HCT116 (cell line): ENCODE results near the gene TTC36. TPM values are rescaled to one million over a fixed set of nuclear protein-coding genes. Genes with fewer than 3 reads are reported as not detected.
A peak's percentile ranks its signal among the peaks of the same experiment; 100 is the strongest.
"Not testable (repeated sequence)": the region's sequence is repeated elsewhere in the genome, so short reads cannot be mapped to it uniquely, and the experiment has no call there.

Experiments used
- ATAC-seq: fragments of 200-7000 bp; cut with Tn5 transposase; 2 replicates; pipeline ENCODE4 v1.9.1; 2020; ENCODE audit warnings: mild to moderate bottlenecking, moderate library complexity
- BruUV-seq: library from RNA; stranded (reverse); fragments of 400-500 nt; replicated peaks from 2 replicates; lab custom pipeline; 2021; lab: Mats Ljungman, UMichigan
- CTCF ChIA-PET: fragments of 300-600 bp; sonication (Branson Sonifier 250); formaldehyde crosslinking; loops from one replicate; lab custom pipeline; 2021; ENCODE audit warnings: antibody characterized with exemption; lab: Charles Lee
- POLR2A ChIA-PET: fragments of 300-600, 350-600 bp; sonication (Branson Sonifier 250); formaldehyde crosslinking; loops from one replicate; lab custom pipeline; 2021; ENCODE audit warnings: antibody characterized with exemption; lab: Charles Lee
- RAD21 ChIA-PET, 2 experiments: fragments of 300-600 bp; sonication (Branson Sonifier 250); formaldehyde crosslinking; loops; one replicate each; lab custom pipeline; 2023; ENCODE audit warnings: low total read pairs in 2 of 2; ENCODE audit not compliant: uncharacterized antibody in 2 of 2, unreplicated experiment in 2 of 2, low non-redundant PET in 1 of 2; lab: Charles Lee
- DNase-seq: peaks from one replicate; pipeline ENCODE4 v3.0.0-alpha.2; 2010; ENCODE audit warnings: low read depth, low spot score
- H2AFZ ChIP-seq: fragments of 200-600 bp; shearing (Covaris generic), sonication (generic); 2 replicates; pipeline ENCODE4 v1.6.1; 2017; ENCODE audit warnings: low read depth, mixed run types, mixed read lengths, antibody characterized with exemption, low read length; ENCODE audit not compliant: poor library complexity, severe bottlenecking
- H3K27ac ChIP-seq: 2 replicates; pipeline ENCODE4 v1.5.1; 2012; ENCODE audit warnings: low read depth, low read length
- H3K27me3 ChIP-seq: fragments of 200-600 bp; sonication (generic); 2 replicates; pipeline ENCODE4 v1.6.1; 2016; ENCODE audit warnings: mixed run types, low read length, mixed read lengths; ENCODE audit not compliant: insufficient read depth
- H3K36me3 ChIP-seq, 2 experiments: fragments of 200-500 bp in 1 of 2; fragments of 200-600 bp in 1 of 2; sonication (Bioruptor generic) in 1 of 2; sonication (generic) in 1 of 2; 2 replicates each; pipeline versions ENCODE4 v1.5.1 to v1.6.1; 2014 to 2016; ENCODE audit warnings: low read length in 2 of 2, inconsistent platforms in 1 of 2, mixed read lengths in 1 of 2, mixed run types in 1 of 2; ENCODE audit not compliant: insufficient read depth in 2 of 2, control insufficient read depth in 1 of 2
- H3K4me1 ChIP-seq, 2 experiments: fragments of 200-600 bp in 1 of 2; sonication (generic) in 1 of 2; 2 replicates each; pipeline versions ENCODE4 v1.5.1 to v1.6.1; 2012 to 2017; ENCODE audit warnings: low read length in 2 of 2, inconsistent platforms in 1 of 2, mild to moderate bottlenecking in 1 of 2, mixed read lengths in 1 of 2, mixed run types in 1 of 2, moderate library complexity in 1 of 2; ENCODE audit not compliant: insufficient read depth in 2 of 2, control insufficient read depth in 1 of 2
- H3K4me2 ChIP-seq: fragments of 200-600 bp; sonication (generic); 2 replicates; pipeline ENCODE4 v1.6.1; 2017; ENCODE audit warnings: mixed run types, low read length, mixed read lengths
- H3K4me3 ChIP-seq, 2 experiments: fragments of 200-600 bp in 1 of 2; sonication (generic) in 1 of 2; replicated peaks in 1 of 2; 2 replicates each; pipeline ENCODE4 v1.5.1; 2011 to 2016; ENCODE audit warnings: low read length in 2 of 2, control low read depth in 1 of 2, low read depth in 1 of 2, mild to moderate bottlenecking in 1 of 2, mixed read lengths in 1 of 2, mixed run types in 1 of 2
- H3K79me2 ChIP-seq: fragments of 200-600 bp; sonication (generic); 2 replicates; pipeline ENCODE4 v1.6.1; 2017; ENCODE audit warnings: mild to moderate bottlenecking, mixed run types, low read length, moderate library complexity, mixed read lengths; ENCODE audit not compliant: insufficient read depth
- H3K9ac ChIP-seq: fragments of 200-600 bp; sonication (generic); 2 replicates; pipeline ENCODE4 v1.6.1; 2016; ENCODE audit warnings: low read length, mixed read lengths
- H3K9me2 ChIP-seq: fragments of 200-600 bp; sonication (generic), shearing (Covaris generic); 2 replicates; pipeline ENCODE4 v1.6.1; 2017; ENCODE audit warnings: mixed run types, mild to moderate bottlenecking, moderate library complexity; ENCODE audit not compliant: insufficient read depth
- H3K9me3 ChIP-seq, 2 experiments: fragments of 200-500 bp in 1 of 2; fragments of 200-600 bp in 1 of 2; sonication (Bioruptor generic) in 1 of 2; sonication (generic) in 1 of 2; 2 replicates each; pipeline ENCODE4 v1.6.1; 2014 to 2017; ENCODE audit warnings: low read length in 2 of 2, mixed read lengths in 2 of 2, inconsistent platforms in 1 of 2, low read depth in 1 of 2, mild to moderate bottlenecking in 1 of 2, mixed run types in 1 of 2, moderate library complexity in 1 of 2; ENCODE audit not compliant: control insufficient read depth in 1 of 2, insufficient read depth in 1 of 2
- H4K20me1 ChIP-seq: fragments of 200-600 bp; sonication (generic), shearing (Covaris generic); 2 replicates; pipeline ENCODE4 v1.6.1; 2017; ENCODE audit warnings: mixed run types, mild to moderate bottlenecking, moderate library complexity; ENCODE audit not compliant: insufficient read depth
- ATF3 ChIP-seq: IDR thresholded peaks from 2 replicates; pipeline ENCODE4 v1.6.1; 2012
- EGR1 ChIP-seq: IDR thresholded peaks from 2 replicates; pipeline ENCODE4 v1.6.1; 2012; ENCODE audit warnings: low read depth
- ELF1 ChIP-seq: IDR thresholded peaks from 2 replicates; pipeline ENCODE4 v1.6.1; 2012; ENCODE audit warnings: low read depth, borderline replicate concordance
- EZH2phosphoT487 ChIP-seq: fragments of 200-600 bp; IDR thresholded peaks from 2 replicates; pipeline ENCODE4 v1.6.1; 2018; ENCODE audit warnings: antibody characterized with exemption, borderline replicate concordance
- POLR2A ChIP-seq: IDR thresholded peaks from 2 replicates; pipeline ENCODE4 v1.7.0; 2011; ENCODE audit warnings: borderline replicate concordance; ENCODE audit not compliant: insufficient read depth, insufficient read length; ENCODE audit errors: extremely low read depth
- POLR2AphosphoS5 ChIP-seq: IDR thresholded peaks from 2 replicates; pipeline ENCODE4 v1.6.1; 2011; ENCODE audit warnings: mild to moderate bottlenecking, low read depth, low read length, moderate library complexity
- SIN3A ChIP-seq: IDR thresholded peaks from 2 replicates; pipeline ENCODE4 v1.6.1; 2012; ENCODE audit warnings: low read depth
- TCF7L2 ChIP-seq: IDR thresholded peaks from 2 replicates; pipeline ENCODE4 v1.7.0; 2011; ENCODE audit warnings: borderline replicate concordance, inconsistent platforms; ENCODE audit not compliant: insufficient read depth, insufficient read length; ENCODE audit errors: extremely low read depth
- YY1 ChIP-seq: IDR thresholded peaks from 2 replicates; pipeline ENCODE4 v1.6.1; 2011; ENCODE audit warnings: low read length, low read depth, moderate library complexity, mild to moderate bottlenecking; ENCODE audit not compliant: insufficient replicate concordance; ENCODE audit errors: extremely low read depth
- ZFX ChIP-seq: fragments of 450-650 bp; IDR thresholded peaks from 2 replicates; pipeline ENCODE4 v1.6.1; 2017
- ZNF274 ChIP-seq: fragments of 200-500 bp; sonication (Bioruptor generic); IDR thresholded peaks from 2 replicates; pipeline ENCODE4 v1.6.1; 2014; ENCODE audit warnings: mild to moderate bottlenecking, low read depth, low read length, inconsistent platforms
- intact Hi-C: fragments of 100-400 bp; cut with micrococcal nuclease; formaldehyde crosslinking; loops from 2 replicates; pipeline ENCODE4 v1.10.0; 2022
- total RNA-seq: library from RNA; stranded (reverse); gene quantifications from one replicate; pipeline ENCODE4 v1.2.1, GENCODE V29; 2021; ENCODE audit not compliant: unreplicated experiment

The TTC36 gene
- total RNA-seq, 1 experiment from 2014 or later, result 0.47 TPM

DNA sequence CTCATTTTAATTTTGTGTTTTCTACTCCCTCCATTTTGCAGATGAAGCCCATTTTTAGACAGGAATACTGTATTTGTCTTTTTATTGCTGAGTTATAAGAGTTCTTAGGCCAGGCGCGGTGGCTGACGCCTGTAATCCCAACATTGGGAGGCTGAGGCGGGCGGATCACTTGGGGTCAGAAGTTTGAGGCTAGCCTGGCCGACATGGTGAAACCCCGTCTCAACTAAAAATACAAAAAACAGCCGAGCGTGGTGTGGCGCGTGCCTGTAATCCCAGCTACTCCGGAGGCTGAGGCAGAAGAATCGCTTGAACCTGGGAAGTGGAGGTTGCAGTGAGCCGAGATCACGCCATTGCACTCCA, 44.4 kb downstream of the TTC36 start:
- Histone ChIP-seq H2AFZ (peak overlapping the region; percentile 39), H3K27ac (peak overlapping the region; percentile 49), H3K4me2 (peak overlapping the region; percentile 82), H3K9ac (peak overlapping the region; percentile 97), H3K4me3 (peak overlapping the region; percentile 97 to 99), H3K4me1 (peaks cover 5 to 25% of the 10 kb centered on the region in 2 experiments), H3K79me2 (peaks cover 45% of the 10 kb centered on the region)
- H3K27me3 ChIP-seq, CTCF ChIA-PET, DNase-seq, H4K20me1 ChIP-seq, H3K9me3 ChIP-seq, H3K36me3 ChIP-seq, RAD21 ChIA-PET, intact Hi-C loops, H3K9me2 ChIP-seq: not testable (repeated sequence)
- POLR2A ChIA-PET, result interaction anchor here (1.1 kb wide), 1 partner anchor 44 kb away, joined by 4 read pairs; the partner anchor contains the start of gene TTC36
- TSS peak; percentile 91 for BruUV-seq
- peak; percentile 29 for ATAC-seq

GRCh38 chr11:118572061-118572980, 45.0 kb downstream of the TTC36 start, which contains the start of gene ARCN1:
Gene ARCN1 (plus strand): TSS chr11:118572409. CDS start chr11:118572548, 139 bp downstream.
- POLR2A ChIA-PET, result interaction anchor here (0.7 to 1.1 kb wide), 2 partner anchors 45 to 794 kb away, joined by 4 to 5 read pairs; partner anchors contain the start of gene TTC36
- CTCF ChIA-PET, result no interaction called here
- Histone ChIP-seq H3K27ac (peak within 1 kb of the TSS; percentile 94), H3K79me2 (peaks cover 51% of the 10 kb centered on the region), H3K4me2 (peak within 1 kb of the TSS; percentile 82), H3K9me2 (no peaks in the 10 kb centered on the region), H3K36me3 (no peaks in the 10 kb centered on the region), H3K27me3 (no peaks in the 10 kb centered on the region), H3K4me1 (peaks cover 5 to 23% of the 10 kb centered on the region in 2 experiments), H2AFZ (peak within 1 kb of the TSS; percentile 39), H3K9ac (peak within 1 kb of the TSS; percentile 97), H4K20me1 (peaks cover 6% of the 10 kb centered on the region; the same call in 1 of the 2 replicates), H3K4me3 (peak within 1 kb of the TSS; percentile 97 to 99), H3K9me3 (no peaks in the 10 kb centered on the region)
- intact Hi-C loops, result no loop called here
- TF ChIP-seq EGR1 (0 out of 2 replicates have a peak, but pooled peaks have one; percentile 1), SIN3A (0 out of 2 replicates have a peak, but pooled peaks have one; percentile 40), ZFX (peak; percentile 62), YY1 (peak; percentile 95), ATF3 (no peak), POLR2A (peak; percentile 29), EZH2phosphoT487 (no peak), TCF7L2 (peak; percentile 45), POLR2AphosphoS5 (peak; percentile 87), ELF1 (no peak), ZNF274 (no peak)
- ATAC-seq, result peak; percentile 82
- DNase-seq, result peak; percentile 41
- RAD21 ChIA-PET, result no interaction called here
- no TSS peak for BruUV-seq
